Measurements from ENCODE around the gene HOXB9. TPM values are rescaled to one million over a fixed set of nuclear protein-coding genes. Genes with fewer than 3 reads are reported as not detected.

HOXB9 gene
- total RNA-seq, 1 experiment from 2014 or later = 1.4 TPM

DNA sequence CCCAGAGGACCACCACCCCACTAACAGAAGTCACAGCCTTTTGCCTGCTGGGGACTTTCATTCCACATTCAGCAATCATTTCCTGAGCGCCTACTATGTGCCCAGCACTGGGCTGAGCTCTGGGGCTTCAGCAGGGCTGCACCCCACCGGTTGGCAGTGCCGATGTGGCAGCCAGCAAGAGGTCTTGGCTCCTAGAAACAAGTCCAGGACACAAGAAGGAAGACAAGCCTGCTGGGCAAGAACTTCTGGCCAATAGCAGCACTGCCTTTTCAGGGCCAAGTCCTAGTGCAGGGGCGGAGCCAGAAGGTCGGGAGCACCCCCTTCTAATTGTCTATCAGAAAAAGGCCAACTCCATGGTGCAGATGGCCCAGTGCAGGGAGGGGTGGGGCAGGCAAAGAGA is 13.0 kb upstream of the HOXB9 start:
- intact Hi-C loops (cut with micrococcal nuclease) = no loop called here
- ChIA-PET CTCF (interaction anchor here (0.6 to 1.7 kb wide), 2 partner anchors 85 to 678 kb away, joined by 4 to 5 read pairs; no protein-coding TSS in a partner anchor), POLR2A (interaction anchor here (0.7 to 1.0 kb wide), 2 partner anchors 10 to 11 kb away, joined by 3 to 4 read pairs; no protein-coding TSS in a partner anchor)
- Mint-ChIP-seq H3K27me3 (ENCODE audit: insufficient read depth, unreplicated experiment) (peaks cover 97% of the 10 kb centered on the region), H3K27ac (ENCODE audit: low read depth, unreplicated experiment) (no peak overlapping the region), H3K4me3 (ENCODE audit: unreplicated experiment) (no peak overlapping the region), H3K4me1 (ENCODE audit: insufficient read depth, unreplicated experiment) (peaks cover 8% of the 10 kb centered on the region), H3K9me3 (ENCODE audit: unreplicated experiment) (no peaks in the 10 kb centered on the region), H3K36me3 (ENCODE audit: insufficient read depth, unreplicated experiment) (no peaks in the 10 kb centered on the region)
- BruUV-seq (replicated peaks) = no TSS peak
- TF ChIP-seq CTCF (IDR thresholded peaks at IDR 0.05; ENCODE audit: unreplicated experiment) = no peak
- DNase-seq (ENCODE audit: unreplicated experiment) = no peak

DNA sequence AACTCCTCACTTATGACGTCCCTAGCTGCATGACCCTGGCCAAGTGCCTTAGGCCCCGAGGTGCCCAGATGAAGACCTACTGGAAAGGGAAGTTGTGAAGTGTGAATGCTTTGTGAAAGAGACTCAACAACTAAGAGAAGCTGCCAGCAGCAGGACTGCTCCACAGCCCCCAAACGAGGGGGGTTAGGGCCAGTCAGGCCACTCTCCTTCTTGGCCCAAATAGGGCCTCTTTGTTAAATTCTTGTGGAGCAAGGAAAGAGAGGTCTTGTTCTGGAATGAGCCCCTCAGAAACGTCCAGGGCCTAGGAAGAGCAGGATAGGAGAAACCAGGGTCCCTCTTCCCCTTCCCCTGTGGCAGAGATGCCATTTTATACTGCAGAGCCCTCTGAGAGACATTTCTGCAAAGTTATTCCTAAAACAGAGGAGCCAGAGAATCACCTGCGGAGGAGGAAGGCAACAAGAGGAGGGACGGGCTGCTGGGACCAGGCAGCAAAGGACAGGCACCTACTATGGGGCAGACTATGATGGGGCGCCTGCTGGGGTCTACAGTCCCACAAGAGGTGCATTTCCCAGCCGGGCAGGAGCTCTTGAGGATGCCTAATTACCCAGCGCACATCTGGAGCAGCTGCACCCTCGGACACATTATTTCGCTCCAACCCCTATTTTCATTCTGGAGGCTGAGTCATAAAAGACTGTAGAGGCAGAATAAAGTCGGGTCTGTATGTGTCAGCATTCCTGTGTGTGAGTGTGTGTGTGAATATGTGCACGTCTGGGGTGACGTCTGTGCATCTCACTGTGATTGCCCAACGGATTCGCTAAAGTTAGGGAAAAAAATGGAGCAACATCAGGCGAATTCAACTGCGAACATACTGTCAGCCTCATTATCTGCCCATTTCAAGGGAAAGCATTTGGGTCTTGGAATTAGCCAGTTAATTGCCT is 11.4 kb upstream of the HOXB9 start:
- Mint-ChIP-seq H3K27ac (ENCODE audit: low read depth, unreplicated experiment) (no peak overlapping the region), H3K4me3 (ENCODE audit: unreplicated experiment) (no peak overlapping the region), H3K9me3 (ENCODE audit: unreplicated experiment) (no peaks in the 10 kb centered on the region), H3K27me3 (ENCODE audit: insufficient read depth, unreplicated experiment) (peaks cover 90% of the 10 kb centered on the region), H3K36me3 (ENCODE audit: insufficient read depth, unreplicated experiment) (no peaks in the 10 kb centered on the region), H3K4me1 (ENCODE audit: insufficient read depth, unreplicated experiment) (peaks cover 8% of the 10 kb centered on the region)
- ChIA-PET POLR2A (interaction anchor here (0.7 kb wide), 2 partner anchors 10 to 293 kb away, joined by 3 read pairs; no protein-coding TSS in a partner anchor), CTCF (interaction anchor here (0.5 to 1.6 kb wide), 6 partner anchors 13 to 589 kb away, joined by 3 to 6 read pairs (median 4); no protein-coding TSS in a partner anchor)
- intact Hi-C loops (cut with micrococcal nuclease) = no loop called here
- no peak for TF ChIP-seq CTCF (IDR thresholded peaks at IDR 0.05; ENCODE audit: unreplicated experiment)
- no TSS peak for BruUV-seq (replicated peaks)
- peak; percentile 77 for DNase-seq (ENCODE audit: unreplicated experiment)

GRCh38 chr17:48636177-48637018 is 10.2 kb upstream of the HOXB9 start:
- DNase-seq (ENCODE audit: unreplicated experiment) = peak; percentile 49

More at GRCh38 chr17:48636177-48637018, 10.2 kb upstream of the HOXB9 start:
- peaks cover 90% of the 10 kb centered on the region for H3K27me3 Mint-ChIP-seq (ENCODE audit: insufficient read depth, unreplicated experiment)
- intact Hi-C loops (cut with micrococcal nuclease) = no loop called here
- peaks cover 8% of the 10 kb centered on the region for H3K4me1 Mint-ChIP-seq (ENCODE audit: insufficient read depth, unreplicated experiment)
- no peaks in the 10 kb centered on the region for H3K9me3 Mint-ChIP-seq (ENCODE audit: unreplicated experiment)
- BruUV-seq (replicated peaks) = no TSS peak
- peak; percentile 47 for TF ChIP-seq CTCF (IDR thresholded peaks at IDR 0.05; ENCODE audit: unreplicated experiment)
- POLR2A ChIA-PET = interaction anchor here (0.7 to 1.5 kb wide), 2 partner anchors 9 to 10 kb away, joined by 3 to 5 read pairs; partner anchors contain the start of gene HOXB9
- CTCF ChIA-PET = interaction anchor here (0.6 to 1.6 kb wide), 10 partner anchors 11 to 591 kb away, joined by 3 to 6 read pairs (median 3); partner anchors contain the start of gene HOXB9
- no peaks in the 10 kb centered on the region for H3K36me3 Mint-ChIP-seq (ENCODE audit: insufficient read depth, unreplicated experiment)
- H3K4me3 Mint-ChIP-seq (ENCODE audit: unreplicated experiment) = no peak overlapping the region
- H3K27ac Mint-ChIP-seq (ENCODE audit: low read depth, unreplicated experiment) = no peak overlapping the region

Data from MCF 10A (cell line).